ENCODE results near the gene MLLT3.

Gene MLLT3

GRCh38 chr9:20417373-20418080 lies 204.8 kb downstream of the MLLT3 start:
- no peak for DNase-seq (ENCODE audit: low spot score)

- DNase-seq (ENCODE audit: low spot score) = no peak
Observed at GRCh38 chr9:20414150-20414549, 208.1 kb downstream of the MLLT3 start.

- no peak for DNase-seq (ENCODE audit: low spot score)
Observed at GRCh38 chr9:20409321-20410092, 212.8 kb downstream of the MLLT3 start.

- no peak for DNase-seq (ENCODE audit: low spot score)
Observed at GRCh38 chr9:20408513-20408912, 213.8 kb downstream of the MLLT3 start.

- DNase-seq (ENCODE audit: low spot score) = no peak
Observed at GRCh38 chr9:20407013-20407412, 215.3 kb downstream of the MLLT3 start.

GRCh38 chr9:20406344-20406743 lies 216.0 kb downstream of the MLLT3 start:
- DNase-seq (ENCODE audit: low spot score) = no peak

GRCh38 chr9:20405616-20406015 lies 216.7 kb downstream of the MLLT3 start:
- no peak for DNase-seq (ENCODE audit: low spot score)

- DNase-seq (ENCODE audit: low spot score) = no peak
Observed at GRCh38 chr9:20405078-20405477, 217.2 kb downstream of the MLLT3 start.

- DNase-seq (ENCODE audit: low spot score) = no peak
Observed at GRCh38 chr9:20404192-20404813, 218.0 kb downstream of the MLLT3 start.

GRCh38 chr9:20403346-20403745 lies 219.0 kb downstream of the MLLT3 start:
- DNase-seq (ENCODE audit: low spot score) = no peak

- DNase-seq (ENCODE audit: low spot score) = no peak
Observed at GRCh38 chr9:20402273-20402875, 219.9 kb downstream of the MLLT3 start.

- no peak for DNase-seq (ENCODE audit: low spot score)
Observed at GRCh38 chr9:20398536-20399338, 223.6 kb downstream of the MLLT3 start.

- DNase-seq (ENCODE audit: low spot score) = no peak
Observed at GRCh38 chr9:20397348-20397747, 225.0 kb downstream of the MLLT3 start.

GRCh38 chr9:20396509-20396908 lies 225.8 kb downstream of the MLLT3 start:
- no peak for DNase-seq (ENCODE audit: low spot score)

GRCh38 chr9:20395651-20396050 lies 226.6 kb downstream of the MLLT3 start:
- no peak for DNase-seq (ENCODE audit: low spot score)

- no peak for DNase-seq (ENCODE audit: low spot score)
Observed at GRCh38 chr9:20394969-20395368, 227.3 kb downstream of the MLLT3 start.

GRCh38 chr9:20391208-20391607 lies 231.1 kb downstream of the MLLT3 start:
- DNase-seq (ENCODE audit: low spot score) = no peak

- no peak for DNase-seq (ENCODE audit: low spot score)
Observed at GRCh38 chr9:20390400-20390799, 231.9 kb downstream of the MLLT3 start.

GRCh38 chr9:20387062-20387461 lies 235.2 kb downstream of the MLLT3 start:
- DNase-seq (ENCODE audit: low spot score) = no peak

- DNase-seq (ENCODE audit: low spot score) = no peak
Observed at GRCh38 chr9:20384642-20385041, 237.7 kb downstream of the MLLT3 start.

- DNase-seq (ENCODE audit: low spot score) = no peak
Observed at GRCh38 chr9:20382460-20383071, 239.7 kb downstream of the MLLT3 start.

All from putamen (tissue), 1 donor.